ENCODE results near the gene UTP14C.
"Not testable (repeated sequence)": the region's sequence is repeated elsewhere in the genome, so short reads cannot be mapped to it uniquely, and the experiment has no call there.

UTP14C gene

DNA sequence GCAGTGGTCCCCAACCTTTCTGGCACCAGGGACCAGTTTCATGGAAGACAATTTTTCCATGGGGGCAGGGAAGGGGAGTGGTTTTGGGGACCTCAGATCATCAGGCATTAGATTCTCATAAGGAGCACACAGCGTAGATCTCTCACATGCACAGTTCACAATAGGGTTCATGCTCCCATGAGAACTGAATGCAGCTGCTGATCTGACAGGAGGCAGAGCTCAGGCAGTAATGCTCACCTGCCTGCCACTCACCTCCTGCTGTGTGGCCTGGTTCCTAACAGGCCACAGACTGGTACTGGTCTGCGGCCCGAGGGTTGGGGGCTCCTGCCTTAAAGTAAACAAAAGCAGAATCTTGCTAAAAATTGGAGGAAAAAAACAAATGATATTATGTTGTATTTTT lies 36.6 kb downstream of the UTP14C start:
- H3K36me3 Mint-ChIP-seq, H3K4me3 Mint-ChIP-seq, H3K27me3 Mint-ChIP-seq, H3K27ac Mint-ChIP-seq, H3K9me3 Mint-ChIP-seq, ATAC-seq, H3K4me1 Mint-ChIP-seq: not testable (repeated sequence)

DNA sequence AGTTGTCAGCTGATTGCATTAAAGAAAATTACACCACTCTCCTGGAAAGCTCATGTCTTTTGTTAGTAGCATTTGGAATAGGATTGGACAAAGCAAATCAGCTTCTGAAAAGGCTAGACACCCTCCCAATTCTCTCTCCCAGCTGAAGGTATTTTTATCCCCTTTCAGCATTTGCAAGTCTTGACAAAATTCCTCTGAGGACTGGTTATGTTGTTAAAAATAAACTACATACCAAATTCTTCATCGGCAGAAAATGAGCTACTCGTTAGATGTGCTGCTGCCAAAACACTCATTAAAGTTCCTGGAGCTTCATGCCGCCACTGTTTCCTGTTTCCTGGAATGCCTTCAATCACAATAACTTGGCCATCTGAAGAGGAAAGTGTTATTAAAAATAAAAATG lies 37.1 kb downstream of the UTP14C start:
- H3K27ac Mint-ChIP-seq, result no peak overlapping the region
- H3K27me3 Mint-ChIP-seq, result no peaks in the 10 kb centered on the region
- H3K9me3 Mint-ChIP-seq, result peaks cover 7% of the 10 kb centered on the region
- no peak for ATAC-seq
- no peaks in the 10 kb centered on the region for H3K36me3 Mint-ChIP-seq
- no peaks in the 10 kb centered on the region for H3K4me1 Mint-ChIP-seq
- H3K4me3 Mint-ChIP-seq, result no peak overlapping the region

DNA sequence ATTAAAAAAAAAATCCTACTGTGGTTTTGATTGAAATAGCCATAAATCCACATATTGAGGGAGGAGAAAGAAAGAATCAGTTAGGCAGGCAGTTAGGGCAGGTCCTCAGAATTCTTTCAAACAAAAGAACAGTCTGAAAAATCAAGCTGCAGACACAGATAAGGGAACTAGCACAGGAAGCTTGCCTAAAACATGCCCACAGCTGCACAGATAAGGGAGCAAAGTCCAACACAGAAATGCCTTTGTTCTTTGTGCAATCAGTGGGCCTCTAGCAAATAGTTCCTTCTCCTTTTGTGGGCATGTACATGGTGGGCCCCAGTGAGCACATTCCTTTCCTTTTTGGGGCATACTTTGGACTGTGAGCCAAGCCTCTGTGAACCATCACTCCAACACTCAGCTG lies 42.7 kb downstream of the UTP14C start:
- no peak for ATAC-seq
- H3K9me3 Mint-ChIP-seq, result peaks cover 13% of the 10 kb centered on the region
- peaks cover 7% of the 10 kb centered on the region for H3K36me3 Mint-ChIP-seq
- no peak overlapping the region for H3K27ac Mint-ChIP-seq
- H3K4me1 Mint-ChIP-seq, result no peaks in the 10 kb centered on the region
- peaks cover 26% of the 10 kb centered on the region for H3K27me3 Mint-ChIP-seq
- no peak overlapping the region for H3K4me3 Mint-ChIP-seq

DNA sequence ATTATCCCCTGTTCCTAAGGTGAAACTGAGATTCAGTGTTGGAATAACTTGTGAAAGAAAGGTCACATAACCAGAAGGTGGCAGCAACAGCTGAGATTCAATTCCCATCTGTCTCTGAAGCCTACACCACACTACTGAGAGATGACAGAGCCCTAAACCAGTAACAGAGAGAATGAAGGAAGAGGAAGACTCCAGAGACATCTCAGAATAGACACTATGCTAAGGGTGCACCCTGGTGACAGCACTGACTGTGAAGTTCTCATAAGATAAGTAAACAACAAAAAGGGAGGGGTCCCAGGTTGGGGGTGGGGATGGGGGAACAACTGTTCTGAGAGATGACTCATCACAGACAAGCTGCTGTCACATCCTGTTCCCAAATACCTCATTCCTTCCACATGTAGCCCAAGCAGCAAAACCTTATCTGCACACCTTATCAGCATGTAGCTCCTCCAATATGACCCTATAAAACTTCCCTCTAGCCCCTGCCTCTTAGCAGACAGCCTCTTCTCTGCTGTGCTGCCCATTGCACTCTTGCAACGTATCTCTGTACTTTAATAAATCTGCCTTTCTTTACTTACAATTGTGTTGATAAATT lies 46.5 kb downstream of the UTP14C start:
- H3K36me3 Mint-ChIP-seq, result peaks cover 7% of the 10 kb centered on the region
- peaks cover 11% of the 10 kb centered on the region for H3K9me3 Mint-ChIP-seq
- H3K4me1 Mint-ChIP-seq, result no peaks in the 10 kb centered on the region
- ATAC-seq, result no peak
- H3K27me3 Mint-ChIP-seq, result peaks cover 44% of the 10 kb centered on the region
- H3K4me3 Mint-ChIP-seq, result no peak overlapping the region
- H3K27ac Mint-ChIP-seq, result no peak overlapping the region
